Amniotic epithelial cell (primary cell): ENCODE data around the gene GRK5.

Experiments used
- DNase-seq: peaks from one replicate; pipeline ENCODE4 v3.0.0-alpha.2; 2010; ENCODE audit warnings: low read depth

GRK5 gene

DNA sequence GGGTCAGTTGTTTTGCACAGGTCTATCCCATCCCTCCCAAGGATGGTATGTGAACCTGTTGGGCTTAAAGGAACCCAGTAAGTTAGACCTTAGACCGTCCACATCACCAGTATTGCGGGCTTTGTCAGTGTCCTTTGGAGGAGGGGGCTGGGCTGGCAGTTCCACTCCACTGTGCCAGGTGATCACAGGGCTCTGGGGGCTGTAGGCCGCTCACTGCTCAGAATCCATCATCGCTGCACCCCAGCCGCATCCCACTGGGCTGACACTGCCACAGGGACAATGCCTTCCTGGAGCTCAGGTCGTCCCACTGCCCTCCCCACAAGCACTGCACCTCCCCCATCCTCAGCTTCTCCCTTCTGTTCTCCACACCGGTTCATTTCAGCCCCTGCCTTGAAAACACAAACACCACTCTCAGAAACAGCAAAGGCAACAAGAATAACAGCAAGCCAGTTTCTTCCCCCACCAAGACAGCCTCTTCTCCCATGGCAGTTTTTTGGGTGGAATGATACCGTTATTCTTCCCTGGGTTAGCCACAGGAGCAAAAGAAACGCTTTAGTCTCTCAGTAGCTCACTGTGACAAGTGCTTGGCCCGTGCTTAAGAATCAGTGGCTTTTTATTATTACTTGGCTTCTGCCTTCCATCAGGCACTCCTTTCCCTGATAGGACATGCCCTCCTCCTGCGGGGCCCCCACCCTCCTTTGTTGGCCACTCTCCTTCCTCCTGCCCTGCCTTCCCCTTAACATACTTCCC, 111.2 kb downstream of the GRK5 start:
- DNase-seq: no peak

GRCh38 chr10:119319161-119319919, 112.0 kb downstream of the GRK5 start:
- no peak for DNase-seq

DNA sequence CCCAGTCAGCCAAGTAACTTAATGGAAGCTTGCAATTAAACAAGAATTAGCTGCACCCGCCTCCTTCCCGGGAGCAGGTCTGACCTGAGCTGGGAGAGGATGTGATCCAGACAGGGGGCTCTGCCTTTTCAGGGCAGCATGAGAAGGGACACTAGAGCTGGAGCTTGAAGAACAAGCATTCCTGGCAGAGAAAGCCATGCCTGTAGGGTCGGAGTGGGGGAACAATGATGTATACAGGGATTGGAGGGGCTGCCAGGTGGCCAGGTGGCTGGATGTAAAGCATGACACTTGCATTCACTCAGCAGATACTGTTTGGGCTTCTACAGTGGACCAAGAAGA, 112.5 kb downstream of the GRK5 start:
- no peak for DNase-seq

DNA sequence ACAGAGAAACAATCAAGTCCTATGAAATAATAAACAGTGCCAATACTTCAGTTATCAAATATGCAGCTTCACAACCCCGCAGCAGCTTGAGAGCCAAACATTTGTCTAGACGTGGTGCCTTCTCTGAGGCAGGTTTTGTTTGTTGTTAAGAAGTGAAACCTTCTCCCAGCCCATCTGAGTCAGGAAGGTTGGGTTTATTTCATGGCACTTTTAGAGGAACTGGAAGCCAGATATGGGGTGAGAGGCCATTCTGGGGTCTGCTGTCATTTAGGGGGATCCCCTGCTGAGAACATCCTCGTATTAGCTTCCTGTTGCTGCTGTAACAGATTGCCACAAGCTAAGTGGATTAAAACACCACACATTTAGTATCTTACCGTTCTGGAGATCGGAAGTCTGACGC, 113.6 kb downstream of the GRK5 start:
- DNase-seq: no peak

GRCh38 chr10:119323085-119324016, 116.0 kb downstream of the GRK5 start:
- DNase-seq: no peak

DNA sequence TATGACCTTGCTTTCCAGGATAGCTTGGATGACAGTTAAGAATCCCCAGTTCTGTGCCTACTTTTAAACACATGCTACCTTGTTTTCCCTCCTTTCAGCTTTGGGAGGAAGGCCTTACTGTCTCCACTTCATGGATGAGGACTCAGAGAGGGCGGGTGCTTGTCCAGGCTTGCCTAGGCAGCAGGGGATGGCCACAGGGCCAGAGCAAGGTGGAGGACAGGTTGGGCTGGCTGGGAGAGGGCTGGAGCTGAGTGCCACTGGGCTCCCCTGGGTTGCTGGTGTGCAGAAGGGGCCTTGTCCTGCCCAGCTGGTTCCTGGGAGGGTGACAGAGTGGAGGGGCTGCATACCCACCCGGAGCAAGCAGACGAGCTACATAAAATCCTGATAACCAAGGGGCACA, 117.8 kb downstream of the GRK5 start:
- no peak for DNase-seq

DNA sequence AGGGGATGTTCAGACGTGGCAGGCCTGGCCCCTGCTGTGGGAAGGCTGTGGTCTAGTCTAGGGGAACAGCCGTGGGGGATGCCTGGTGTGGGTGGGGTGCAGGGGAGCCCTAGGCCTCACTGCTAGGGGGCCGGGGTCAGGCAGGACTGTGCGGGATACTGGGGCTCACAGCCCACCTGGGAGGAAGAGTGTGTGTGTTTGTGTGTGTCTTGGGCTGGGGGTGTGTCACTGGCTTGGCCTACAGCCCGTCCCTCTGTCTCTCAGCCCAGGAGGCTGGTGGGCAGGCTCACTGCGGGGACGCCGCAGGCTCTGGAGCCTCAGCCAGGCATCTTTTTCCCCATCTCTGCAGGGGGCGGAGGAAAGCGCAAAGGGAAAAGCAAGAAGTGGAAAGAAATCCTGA, 118.8 kb downstream of the GRK5 start:
- no peak for DNase-seq

DNA sequence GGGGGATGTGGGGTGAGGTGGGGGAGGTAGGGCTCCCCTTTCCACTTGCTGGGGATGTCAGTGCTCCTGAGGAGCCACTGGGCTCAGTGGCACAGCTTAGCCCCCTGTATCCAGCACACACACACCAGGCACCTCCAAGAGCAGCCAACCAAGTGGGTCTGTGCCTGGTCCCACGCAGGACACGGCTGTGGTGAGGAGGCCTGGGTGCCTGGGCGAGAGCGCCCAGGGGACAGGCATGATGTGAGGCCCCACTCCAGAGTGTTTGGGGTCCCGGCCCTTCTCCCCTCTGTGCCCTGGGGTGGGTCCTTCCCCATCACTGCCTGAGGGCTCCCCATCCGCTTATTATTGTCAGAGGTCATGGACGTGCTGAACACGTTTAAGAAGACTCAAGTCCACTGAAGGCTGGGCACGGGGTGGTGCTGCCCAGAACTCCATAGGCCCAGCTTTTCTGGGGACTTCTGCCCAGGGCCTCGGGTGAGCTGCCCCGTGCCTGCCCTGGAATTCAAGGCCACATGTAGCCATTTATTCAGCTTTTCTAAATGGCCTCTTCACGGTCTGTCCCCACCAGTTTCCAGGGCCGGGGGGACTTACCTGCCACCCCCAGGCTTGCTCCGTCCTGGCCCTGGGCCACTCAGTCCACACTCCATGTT, 119.8 kb downstream of the GRK5 start:
- no peak for DNase-seq

DNA sequence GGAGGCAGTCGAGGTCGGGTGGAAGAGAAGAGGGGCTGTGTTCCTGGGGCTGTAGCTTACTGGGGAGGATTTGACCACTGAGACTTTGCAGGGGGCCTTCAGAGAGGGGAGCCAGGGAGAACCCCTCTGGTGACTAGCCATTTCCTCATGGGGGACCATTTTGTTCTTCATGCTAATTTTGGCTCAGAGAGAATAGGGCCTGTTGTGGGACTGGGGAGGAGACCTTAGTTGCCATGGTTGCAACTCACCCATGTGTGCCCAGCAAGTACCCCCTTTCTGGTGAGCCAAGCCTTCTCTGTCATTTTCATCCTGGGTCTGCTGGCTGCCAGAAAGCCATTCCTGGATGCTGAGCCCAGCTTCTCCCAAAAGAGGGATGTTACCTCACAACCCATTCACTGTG, 120.9 kb downstream of the GRK5 start:
- DNase-seq: no peak

DNA sequence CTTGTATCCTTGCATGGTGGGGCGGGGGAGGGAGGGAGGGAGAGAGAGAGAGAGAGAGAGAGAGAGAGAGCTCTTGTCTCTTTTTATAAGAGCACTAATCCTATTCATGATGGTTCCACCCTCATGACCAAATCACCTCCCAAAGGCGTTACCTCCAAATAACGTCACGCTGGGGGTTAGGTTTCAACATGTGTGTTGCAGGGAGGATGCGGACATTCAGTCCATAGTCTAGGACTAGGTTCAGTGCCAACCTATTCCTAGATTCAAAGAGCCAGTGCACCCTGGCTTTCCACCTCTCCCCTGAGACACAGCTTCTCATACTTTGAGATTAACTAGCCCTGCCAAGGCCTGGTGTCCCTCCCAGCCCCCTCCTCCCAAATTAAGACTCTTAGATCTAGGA, 123.0 kb downstream of the GRK5 start:
- no peak for DNase-seq

- DNase-seq: no peak
Observed at GRCh38 chr10:119331061-119331460, 123.7 kb downstream of the GRK5 start.

DNA sequence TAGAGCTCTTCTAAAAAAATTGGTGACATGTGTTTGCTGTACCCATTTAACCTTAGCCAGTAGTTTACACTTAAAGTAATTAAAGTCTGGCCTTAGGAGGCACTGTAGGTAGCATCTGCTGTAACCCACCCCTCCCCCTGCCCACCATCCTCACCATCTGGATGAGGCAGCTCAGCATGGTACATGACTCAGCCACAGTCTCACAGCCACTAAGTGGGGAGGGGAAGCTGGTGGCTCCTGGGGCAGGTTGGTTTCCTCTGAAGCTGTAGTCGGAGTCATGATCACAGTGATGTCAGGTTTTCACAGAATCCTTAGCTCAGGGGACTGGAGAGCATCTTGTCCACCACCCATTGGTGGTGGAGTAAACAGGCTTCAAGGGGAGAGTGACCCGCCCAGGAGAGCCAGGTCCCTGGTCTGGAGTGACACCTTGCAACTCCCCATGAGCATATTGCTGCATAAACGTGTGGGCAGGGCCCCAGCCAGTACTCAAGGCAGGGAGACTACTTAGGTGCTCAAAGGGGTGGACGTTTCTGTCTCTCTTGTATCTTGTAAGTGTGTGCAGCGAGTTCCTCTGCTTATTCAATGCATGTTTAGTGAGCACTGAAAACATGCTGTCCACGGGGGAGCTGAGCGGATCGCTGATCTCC, 125.9 kb downstream of the GRK5 start:
- peak; percentile 56 for DNase-seq

- peak; percentile 55 for DNase-seq
Observed at GRCh38 chr10:119335671-119336353, 128.4 kb downstream of the GRK5 start.

DNA sequence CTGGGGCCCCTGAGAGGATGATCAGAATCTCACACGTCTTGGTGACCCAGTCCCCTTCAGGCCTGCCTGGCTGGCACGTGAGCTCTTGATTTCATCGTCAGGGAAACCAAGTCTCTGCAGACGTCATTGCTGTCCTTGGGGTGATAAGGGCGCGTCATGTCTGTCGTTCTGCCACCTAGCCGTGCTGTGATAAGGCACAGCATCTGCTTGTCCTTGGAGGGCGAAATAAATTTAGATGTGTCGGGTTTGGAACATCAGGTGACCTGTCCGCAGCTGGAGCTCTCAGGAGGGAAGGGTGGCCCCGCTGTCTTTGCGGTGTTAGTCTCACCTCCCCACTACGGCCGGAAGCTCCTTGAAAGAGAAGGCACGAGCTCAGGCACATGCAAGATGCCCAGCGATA, 129.2 kb downstream of the GRK5 start:
- no peak for DNase-seq

GRCh38 chr10:119337223-119337622, 129.9 kb downstream of the GRK5 start:
- DNase-seq: no peak

GRCh38 chr10:119337796-119338432, 130.5 kb downstream of the GRK5 start:
- peak; percentile 91 for DNase-seq

DNA sequence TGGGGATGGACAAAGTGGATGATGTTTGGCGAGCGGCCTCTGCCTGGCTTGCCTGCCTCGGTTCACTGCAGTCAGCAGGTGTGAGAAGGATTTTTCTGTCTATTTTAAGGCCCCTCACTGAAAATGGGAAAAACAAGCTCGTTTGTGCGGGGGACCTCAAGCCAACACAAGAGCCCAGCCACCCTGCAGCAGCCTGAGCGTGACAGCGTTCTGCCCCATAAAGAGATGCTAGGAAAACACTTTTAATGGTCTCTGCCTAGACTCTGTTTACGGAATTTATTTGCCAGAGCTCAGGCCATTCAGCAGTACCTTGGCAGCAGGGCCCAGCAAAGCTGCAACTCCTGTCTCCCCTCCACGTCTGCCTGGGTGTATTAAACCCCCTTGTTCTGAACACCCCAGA, 131.7 kb downstream of the GRK5 start:
- DNase-seq: no peak

DNA sequence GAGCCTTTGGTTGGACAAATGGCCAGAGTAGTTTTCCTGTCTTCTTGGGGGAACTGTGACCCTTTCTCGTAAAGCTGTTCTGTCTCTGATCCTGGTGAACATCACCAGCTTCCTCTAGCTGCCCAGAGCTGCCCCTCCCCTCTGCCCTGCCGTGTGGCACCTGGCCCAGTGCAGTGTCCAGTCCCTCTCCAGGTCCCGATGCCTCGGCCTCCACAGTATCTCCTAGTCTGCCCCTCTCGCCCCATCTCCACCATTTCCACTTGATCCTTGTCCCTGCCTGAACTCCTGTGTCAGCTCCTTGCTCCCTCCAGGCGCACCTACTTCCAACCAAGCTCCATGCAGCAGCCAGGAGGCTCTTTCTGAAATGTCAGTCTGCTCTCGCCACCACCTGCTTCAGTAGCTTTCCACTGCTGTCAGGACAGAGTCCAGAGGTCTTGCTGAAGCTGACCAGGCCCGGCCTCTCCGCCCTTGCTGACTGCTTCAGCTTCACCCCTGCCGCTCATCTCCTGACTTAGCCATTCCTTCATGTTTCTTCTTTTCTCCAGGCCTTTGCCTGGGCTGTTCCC, 133.6 kb downstream of the GRK5 start:
- DNase-seq: no peak

DNA sequence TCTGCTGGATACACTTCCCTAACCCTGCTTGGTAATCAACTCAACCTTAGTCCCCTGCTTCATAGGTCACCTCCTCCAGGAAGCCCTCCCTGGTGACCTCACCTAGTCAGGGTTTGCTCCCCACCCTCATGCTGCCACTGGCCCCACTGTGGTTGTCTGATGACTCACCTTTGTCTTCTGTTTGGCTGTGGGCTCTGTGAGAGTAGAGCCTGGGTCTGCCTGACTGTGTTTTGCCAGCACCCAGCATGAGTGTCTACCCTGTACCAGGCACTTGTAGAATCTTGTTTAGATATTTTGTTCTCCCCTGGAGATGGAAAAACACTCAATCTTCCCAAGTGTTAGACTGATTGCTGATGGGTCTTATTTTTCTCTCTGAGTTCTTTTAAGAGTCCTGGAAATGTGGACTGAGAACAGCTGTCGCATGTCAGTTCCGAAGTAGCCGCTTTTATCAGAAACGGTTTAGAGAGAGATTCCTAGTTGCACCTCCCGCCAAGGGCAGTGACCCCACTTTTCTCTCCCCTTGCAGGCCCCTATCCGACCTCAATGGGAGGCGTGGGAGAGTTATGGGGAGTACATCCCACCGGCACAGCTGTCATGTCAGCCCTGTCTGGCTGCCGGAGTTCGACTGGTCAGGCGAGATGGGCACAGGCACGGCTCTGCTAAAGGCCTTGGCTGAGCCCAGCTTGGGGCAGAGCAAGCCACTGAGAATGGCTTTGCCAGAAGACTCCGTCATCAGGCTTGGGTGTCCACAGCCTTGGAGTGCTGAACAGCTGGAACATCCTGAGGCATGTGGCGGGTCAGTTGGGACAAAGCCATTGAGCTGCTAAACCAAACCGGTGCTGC, 134.3 kb downstream of the GRK5 start:
- peak; percentile 98 for DNase-seq
